Activated naive CD4-positive, alpha-beta T cell treated with anti-CD3 and anti-CD28 coated beads for 36 hours (primary cell): Measurements from ENCODE around the gene WDCP. TPM values are rescaled to one million over a fixed set of nuclear protein-coding genes. Genes with fewer than 3 reads are reported as not detected.

Source experiments
- CTCF ChIA-PET: fragments of 350-600 bp; sonication (Branson Sonifier 250); formaldehyde crosslinking; loops from one replicate; lab custom pipeline; 2021; ENCODE audit warnings: antibody characterized with exemption; lab: Charles Lee
- DNase-seq: peaks from one replicate; pipeline ENCODE4 v3.0.0-alpha.2; 2020
- H3K27ac Mint-ChIP-seq: one replicate; pipeline ENCODE4 v1.8.0; 2021; ENCODE audit warnings: mild to moderate bottlenecking, mixed read lengths
- H3K27me3 Mint-ChIP-seq: one replicate; pipeline ENCODE4 v1.8.0; 2021; ENCODE audit warnings: low read depth, mixed read lengths
- H3K36me3 Mint-ChIP-seq: one replicate; pipeline ENCODE4 v1.8.0; 2021; ENCODE audit warnings: low read depth, mixed read lengths
- H3K4me1 Mint-ChIP-seq: one replicate; pipeline ENCODE4 v1.8.0; 2021; ENCODE audit warnings: low read depth, mixed read lengths
- H3K4me3 Mint-ChIP-seq: one replicate; pipeline ENCODE4 v1.8.0; 2021; ENCODE audit warnings: mild to moderate bottlenecking, moderate library complexity, mixed read lengths
- H3K9me3 Mint-ChIP-seq: one replicate; pipeline ENCODE4 v1.8.0; 2021; ENCODE audit warnings: mixed read lengths
- intact Hi-C: fragments of 100-400 bp; cut with micrococcal nuclease; formaldehyde crosslinking; loops from one replicate; pipeline ENCODE4 v1.15.1; 2023
- total RNA-seq, 2 experiments: library from RNA; stranded (reverse); gene quantifications; one replicate each; pipeline ENCODE4 v1.2.3, GENCODE V29; 2021

WDCP gene
- total RNA-seq, 2 experiments from 2014 or later = 17.6 to 21.1 TPM

DNA sequence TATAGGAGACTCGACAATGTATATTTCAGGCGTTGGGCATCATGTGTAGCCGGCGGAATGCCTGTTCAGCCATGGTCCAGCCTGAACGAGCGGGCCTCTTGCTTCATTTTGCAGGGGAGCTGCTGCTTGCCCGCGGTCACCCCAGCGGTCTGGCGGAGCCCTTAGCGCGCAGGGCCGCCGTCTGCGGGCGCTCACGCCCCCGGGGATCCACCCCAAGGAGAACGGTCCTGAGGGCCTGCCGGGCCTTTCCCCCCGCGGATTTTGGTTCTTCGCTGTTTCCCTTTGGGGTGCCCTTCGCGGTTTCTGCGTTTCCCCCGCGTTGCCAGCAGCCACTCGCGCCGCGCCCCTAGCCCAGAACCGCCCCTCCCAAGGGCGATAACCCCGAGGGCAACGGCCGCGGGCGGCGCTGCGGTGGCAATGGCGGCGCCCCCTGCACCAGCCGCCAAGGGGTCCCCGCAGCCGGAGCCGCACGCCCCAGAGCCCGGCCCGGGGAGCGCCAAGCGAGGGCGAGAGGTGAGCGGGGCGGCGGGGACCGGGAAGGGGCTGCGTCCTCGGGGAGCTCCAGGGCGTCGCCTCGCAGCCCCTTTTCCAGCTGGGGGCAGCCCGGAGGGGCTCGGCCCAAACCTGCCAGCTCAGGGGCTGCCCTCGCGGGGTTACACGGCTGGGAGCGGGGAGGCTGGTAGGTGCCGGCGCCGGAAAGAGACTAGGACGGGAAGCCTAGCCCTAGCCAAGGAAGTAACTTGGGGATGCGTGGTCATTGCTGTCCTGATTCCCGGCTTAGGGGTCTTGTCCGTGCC lies 37.3 kb downstream of the WDCP start, which contains the start of gene MFSD2B:
MFSD2B (plus strand) TSS at position 406 of the 797 bp plus-strand sequence; CDS start at position 418, 12 bp downstream.
- Mint-ChIP-seq H3K4me1 (peaks cover 2% of the 10 kb centered on the region), H3K27ac (no peak within 1 kb of the TSS), H3K36me3 (no peaks in the 10 kb centered on the region), H3K9me3 (no peaks in the 10 kb centered on the region), H3K4me3 (no peak within 1 kb of the TSS), H3K27me3 (peaks cover 34% of the 10 kb centered on the region)
- intact Hi-C loops = no loop called here
- CTCF ChIA-PET = interaction anchor here (0.6 kb wide), 2 partner anchors 186 to 260 kb away, joined by 3 read pairs; no protein-coding TSS in a partner anchor
- DNase-seq = no peak

DNA sequence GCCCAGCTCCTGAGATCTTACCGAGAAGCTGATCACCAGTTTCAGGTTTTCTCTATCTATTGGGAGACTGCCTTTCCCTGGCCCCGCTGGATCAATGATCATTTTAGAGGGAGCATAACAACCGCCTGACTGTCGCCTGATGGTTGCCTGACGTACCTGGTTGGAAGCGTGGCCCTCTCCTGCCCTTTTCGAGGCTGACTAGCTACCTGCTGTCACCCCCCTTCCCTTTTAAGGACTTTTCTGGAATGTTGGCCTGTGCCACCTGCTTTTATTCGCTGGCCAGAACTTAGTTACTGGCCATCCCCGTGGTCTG lies 37.9 kb downstream of the WDCP start:
- no peak overlapping the region for H3K4me3 Mint-ChIP-seq

DNA sequence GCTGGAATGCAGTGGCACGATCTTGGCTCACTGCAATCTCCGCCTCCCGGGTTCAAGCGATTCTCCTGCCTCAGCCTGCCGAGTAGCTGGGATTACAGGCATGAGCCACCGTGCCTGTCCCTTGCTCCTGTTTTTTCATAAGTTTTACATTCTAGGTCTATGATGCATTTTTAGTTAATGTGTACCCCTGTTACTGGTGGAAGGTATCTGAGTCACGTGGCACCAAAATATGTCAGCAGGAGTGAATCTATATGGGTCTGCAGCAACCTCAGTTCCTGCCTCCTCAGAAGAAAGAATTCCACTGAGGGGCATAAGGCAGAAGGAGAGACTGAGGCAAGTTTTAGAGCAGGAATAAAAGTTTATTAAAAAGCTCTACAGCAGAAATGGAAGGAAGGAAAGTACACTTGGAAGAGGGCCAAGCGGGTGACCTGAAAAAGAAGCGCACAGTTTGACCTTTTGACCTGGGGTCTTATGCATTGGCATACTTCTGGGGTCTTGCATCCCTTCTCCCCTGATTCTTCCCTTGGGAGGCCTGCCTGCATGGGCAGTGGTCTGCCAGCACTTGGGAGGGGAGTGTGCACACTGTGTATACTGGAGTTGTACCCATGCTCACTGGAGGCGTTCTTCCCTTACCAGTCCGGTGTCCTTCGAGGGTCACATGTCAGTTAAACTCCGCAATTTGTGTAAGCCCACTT lies 38.4 kb downstream of the WDCP start:
- H3K9me3 Mint-ChIP-seq = no peaks in the 10 kb centered on the region
- H3K4me3 Mint-ChIP-seq = no peak overlapping the region
- no peaks in the 10 kb centered on the region for H3K36me3 Mint-ChIP-seq
- no peak overlapping the region for H3K27ac Mint-ChIP-seq
- peaks cover 34% of the 10 kb centered on the region for H3K27me3 Mint-ChIP-seq
- intact Hi-C loops = no loop called here
- CTCF ChIA-PET = interaction anchor here (0.6 kb wide), 2 partner anchors 185 to 261 kb away, joined by 3 read pairs; no protein-coding TSS in a partner anchor
- DNase-seq = no peak
- H3K4me1 Mint-ChIP-seq = peaks cover 2% of the 10 kb centered on the region

More for the DNA sequence above, 37.9 kb downstream of the WDCP start:
- H3K4me1 Mint-ChIP-seq = peaks cover 2% of the 10 kb centered on the region
- no peak for DNase-seq
- peaks cover 34% of the 10 kb centered on the region for H3K27me3 Mint-ChIP-seq
- H3K36me3 Mint-ChIP-seq = no peaks in the 10 kb centered on the region
- H3K9me3 Mint-ChIP-seq = no peaks in the 10 kb centered on the region
- no peak overlapping the region for H3K27ac Mint-ChIP-seq
- CTCF ChIA-PET = interaction anchor here (0.6 kb wide), 2 partner anchors 186 to 261 kb away, joined by 3 read pairs; no protein-coding TSS in a partner anchor
- intact Hi-C loops = no loop called here

DNA sequence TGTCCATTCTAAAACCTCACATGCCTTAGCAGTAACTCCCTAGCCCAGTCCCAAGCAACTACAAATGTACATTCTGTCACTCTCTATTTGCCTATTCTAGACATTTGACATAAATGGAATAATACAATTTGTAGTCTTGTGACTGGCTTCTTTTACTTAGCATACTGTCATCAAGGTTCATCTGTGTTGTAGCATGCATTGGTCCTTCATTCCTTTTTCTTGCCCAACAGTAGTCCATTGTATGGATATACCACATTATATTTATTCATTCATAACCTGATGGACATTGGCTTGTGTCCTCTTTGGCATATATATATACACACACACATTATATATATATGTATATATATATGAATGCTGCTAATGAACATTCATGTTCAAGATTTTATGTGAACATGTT lies 39.5 kb downstream of the WDCP start:
- H3K27ac Mint-ChIP-seq = no peak overlapping the region
- H3K36me3 Mint-ChIP-seq = no peaks in the 10 kb centered on the region
- DNase-seq = no peak
- no peak overlapping the region for H3K4me3 Mint-ChIP-seq
- H3K9me3 Mint-ChIP-seq = no peaks in the 10 kb centered on the region
- intact Hi-C loops = no loop called here
- H3K4me1 Mint-ChIP-seq = peaks cover 2% of the 10 kb centered on the region
- CTCF ChIA-PET = no interaction called here
- H3K27me3 Mint-ChIP-seq = peaks cover 33% of the 10 kb centered on the region

DNA sequence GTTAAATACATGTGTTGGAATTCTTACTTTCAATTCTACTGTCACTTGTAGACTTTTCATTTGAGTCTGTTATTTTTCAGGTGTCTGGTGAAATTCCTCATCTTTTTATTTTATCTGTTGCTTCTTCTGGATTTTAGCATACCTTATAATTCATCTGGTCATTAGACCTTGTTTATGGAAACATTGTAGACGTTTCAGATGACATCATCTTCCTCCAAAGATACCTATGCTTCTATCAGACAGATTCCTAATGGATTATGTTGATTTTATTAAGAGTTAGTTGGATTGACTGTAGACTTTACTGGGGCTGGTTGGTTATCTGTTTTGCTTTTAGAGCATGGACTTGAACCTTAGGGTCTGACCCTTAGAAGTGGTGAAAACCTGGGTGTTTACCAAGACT lies 52.6 kb downstream of the WDCP start:
- CTCF ChIA-PET = interaction anchor here (0.6 to 0.7 kb wide), 2 partner anchors 94 to 675 kb away, joined by 3 read pairs; no protein-coding TSS in a partner anchor
- H3K9me3 Mint-ChIP-seq = no peaks in the 10 kb centered on the region
- peaks cover 2% of the 10 kb centered on the region for H3K36me3 Mint-ChIP-seq
- no peaks in the 10 kb centered on the region for H3K27me3 Mint-ChIP-seq
- intact Hi-C loops = no loop called here
- no peak overlapping the region for H3K4me3 Mint-ChIP-seq
- no peaks in the 10 kb centered on the region for H3K4me1 Mint-ChIP-seq
- no peak overlapping the region for H3K27ac Mint-ChIP-seq
- no peak for DNase-seq

DNA sequence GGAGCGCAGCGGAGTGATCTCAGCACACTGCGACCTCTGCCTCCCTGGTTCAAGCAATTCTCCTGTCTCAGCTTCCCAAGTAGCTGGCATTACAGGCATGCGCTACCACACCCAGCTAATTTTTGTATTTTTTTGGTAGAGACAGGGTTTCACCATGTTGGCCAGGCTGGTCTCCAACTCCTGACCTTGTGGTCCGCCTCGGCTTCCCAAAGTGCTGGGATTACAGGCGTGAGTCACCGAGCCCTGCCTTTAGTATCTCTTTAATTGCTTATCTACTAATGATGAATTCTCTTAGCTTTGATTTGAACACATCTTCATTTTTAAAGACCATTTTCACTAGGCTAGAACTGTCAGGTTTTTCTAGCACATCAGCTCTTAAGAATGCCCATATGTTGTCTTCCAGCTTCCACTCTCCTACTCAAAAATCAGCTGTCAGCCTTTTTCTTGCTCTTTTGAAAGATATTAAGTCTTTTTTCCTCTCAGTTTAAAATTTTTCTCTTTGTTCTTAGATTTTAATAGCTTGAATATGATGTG lies 53.4 kb downstream of the WDCP start:
- no peak for DNase-seq
- Mint-ChIP-seq H3K4me1 (no peaks in the 10 kb centered on the region), H3K9me3 (no peaks in the 10 kb centered on the region), H3K27me3 (no peaks in the 10 kb centered on the region), H3K36me3 (peaks cover 2% of the 10 kb centered on the region), H3K4me3 (no peak overlapping the region), H3K27ac (no peak overlapping the region)
- CTCF ChIA-PET = interaction anchor here (0.5 to 1.0 kb wide), 4 partner anchors 18 to 283 kb away, joined by 3 read pairs; no protein-coding TSS in a partner anchor
- intact Hi-C loops = no loop called here

DNA sequence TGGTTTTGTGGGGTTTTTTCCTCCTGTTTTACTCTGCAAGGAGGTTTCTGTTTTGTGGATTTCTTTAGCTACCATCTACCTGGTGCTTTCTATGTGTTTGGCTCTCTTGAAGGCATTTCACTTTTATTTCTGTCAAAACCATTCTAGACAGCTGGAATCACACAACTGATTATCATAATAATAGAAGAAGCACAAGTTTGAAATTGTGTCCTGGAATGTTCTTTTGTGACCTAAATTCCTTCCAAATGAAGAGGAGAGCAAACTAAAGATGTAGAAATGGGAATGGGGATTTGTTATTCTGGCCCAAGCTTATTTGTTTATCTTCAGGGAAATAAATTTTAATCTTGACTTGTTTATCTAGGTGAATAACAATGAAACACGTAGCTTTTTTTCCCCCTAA lies 54.3 kb downstream of the WDCP start:
- Mint-ChIP-seq H3K9me3 (no peaks in the 10 kb centered on the region), H3K4me3 (no peak overlapping the region), H3K36me3 (no peaks in the 10 kb centered on the region), H3K4me1 (no peaks in the 10 kb centered on the region), H3K27ac (no peak overlapping the region), H3K27me3 (no peaks in the 10 kb centered on the region)
- intact Hi-C loops = no loop called here
- CTCF ChIA-PET = interaction anchor here (0.6 to 1.0 kb wide), 2 partner anchors 40 to 183 kb away, joined by 3 read pairs; no protein-coding TSS in a partner anchor
- DNase-seq = no peak

DNA sequence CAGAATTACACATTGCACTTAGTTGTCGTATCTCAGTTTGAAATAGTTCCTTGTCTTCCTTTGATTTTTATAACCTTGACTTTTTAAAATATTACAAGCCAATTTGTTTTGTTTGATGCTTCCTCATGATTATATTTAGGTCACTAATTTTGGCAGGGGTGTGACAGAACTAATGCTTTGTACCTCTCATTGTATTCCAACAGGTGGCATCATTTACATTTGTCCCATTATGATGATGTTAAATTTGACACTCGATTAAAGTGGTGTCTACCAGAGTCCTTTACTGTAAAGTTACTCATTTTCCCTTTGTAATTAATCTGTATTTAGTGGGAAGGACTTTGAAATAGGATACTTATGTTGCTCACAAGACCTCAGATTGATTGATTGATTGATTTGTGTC lies 58.8 kb downstream of the WDCP start:
- no peaks in the 10 kb centered on the region for H3K9me3 Mint-ChIP-seq
- no peaks in the 10 kb centered on the region for H3K27me3 Mint-ChIP-seq
- no peaks in the 10 kb centered on the region for H3K36me3 Mint-ChIP-seq
- CTCF ChIA-PET = no interaction called here
- intact Hi-C loops = loop anchor here (1.0 to 2.0 kb wide), 4 partner anchors 62 to 394 kb away; partner anchors contain the start of genes ATAD2B and TP53I3
- no peak for DNase-seq
- H3K4me3 Mint-ChIP-seq = no peak overlapping the region
- no peak overlapping the region for H3K27ac Mint-ChIP-seq
- H3K4me1 Mint-ChIP-seq = no peaks in the 10 kb centered on the region

Other genes starting within 250 kb of the WDCP start
- 10 to 100 TPM; 12.9 to 15.4 TPM for gene ATAD2B, start 120.3 kb downstream of the WDCP start, total RNA-seq
- 1 to 10 TPM; 7.6 to 7.7 TPM for gene UBXN2A, start 106.9 kb downstream of the WDCP start, total RNA-seq
- gene MFSD2B, start 37.3 kb downstream of the WDCP start, total RNA-seq = under 1 TPM; 0.15 to 0.24 TPM
- under 1 TPM in 1 of 2 experiments, not detected in 1; 0.35 TPM for gene FKBP1B, start 2.4 kb upstream of the WDCP start, total RNA-seq
- gene SF3B6, start 28.9 kb upstream of the WDCP start, total RNA-seq = 100 to 1,000 TPM; 151 to 164 TPM
- under 1 TPM; 0.60 to 0.81 TPM for gene TP53I3, start 37.4 kb upstream of the WDCP start, total RNA-seq
- gene PFN4, start 75.9 kb upstream of the WDCP start, total RNA-seq = under 1 TPM in 1 of 2 experiments, not detected in 1; 0.32 TPM
- 1 to 10 TPM; 3.6 to 4.1 TPM for gene FAM228B, start 76.1 kb upstream of the WDCP start, total RNA-seq
- under 1 TPM in 1 of 2 experiments, not detected in 1; 0.26 TPM for gene FAM228A, start 127.7 kb upstream of the WDCP start, total RNA-seq